Upper lobe of right lung (tissue), 1 donor: ENCODE results near the gene ETS2. TPM values are rescaled to one million over a fixed set of nuclear protein-coding genes. Genes with fewer than 3 reads are reported as not detected.

ENCODE experiments used
- ATAC-seq: fragments of 200-7000 bp; cut with Tn5 transposase; one replicate; pipeline ENCODE4 v1.9.1; 2020; ENCODE audit warnings: mild to moderate bottlenecking, moderate library complexity
- DNase-seq: peaks from one replicate; pipeline ENCODE4 v3.0.0-alpha.2; 2020
- H3K27ac ChIP-seq: fragments of 200-600 bp; one replicate; pipeline ENCODE4 v1.8.0; 2022
- H3K27me3 ChIP-seq: fragments of 200-600 bp; one replicate; pipeline ENCODE4 v1.8.0; 2022; ENCODE audit warnings: mild to moderate bottlenecking
- H3K36me3 ChIP-seq: fragments of 200-600 bp; one replicate; pipeline ENCODE4 v1.8.0; 2022
- H3K4me1 ChIP-seq: fragments of 200-600 bp; one replicate; pipeline ENCODE4 v1.8.0; 2022
- H3K4me3 ChIP-seq: fragments of 200-600 bp; one replicate; pipeline ENCODE4 v1.8.0; 2022; ENCODE audit warnings: mild to moderate bottlenecking
- H3K9me3 ChIP-seq: fragments of 200-600 bp; one replicate; pipeline ENCODE4 v1.8.0; 2022
- CTCF ChIP-seq: fragments of 200-600 bp; IDR thresholded peaks from one replicate; pipeline ENCODE4 v1.8.0; 2022; ENCODE audit warnings: antibody characterized with exemption
- intact Hi-C: fragments of 100-400 bp; cut with DNase I; formaldehyde crosslinking; loops from one replicate; pipeline ENCODE4 v1.11.0; 2022
- total RNA-seq: library from RNA; stranded (reverse); fragmentation: NEBNext Ultra II Directional; extraction: Animal tissue kit (Norgen Biotek cat#: 25700); gene quantifications from one replicate; pipeline ENCODE4 v1.2.1, GENCODE V29; 2021
- donor health status: DM: no; HTN: yes; CAD: no; lungs with severe emphysema.

Gene ETS2
- total RNA-seq, 1 donor from 2014 or later = 195 TPM

GRCh38 chr21:38787461-38788274 is 18.1 kb upstream of the ETS2 start:
- Histone ChIP-seq H3K4me1 (no peaks in the 10 kb centered on the region), H3K27me3 (no peaks in the 10 kb centered on the region), H3K9me3 (no peaks in the 10 kb centered on the region), H3K36me3 (no peaks in the 10 kb centered on the region), H3K4me3 (no peak overlapping the region), H3K27ac (no peak overlapping the region)
- intact Hi-C loops = no loop called here
- DNase-seq = no peak
- peak; percentile 93 for ATAC-seq
- no peak for TF ChIP-seq CTCF

DNA sequence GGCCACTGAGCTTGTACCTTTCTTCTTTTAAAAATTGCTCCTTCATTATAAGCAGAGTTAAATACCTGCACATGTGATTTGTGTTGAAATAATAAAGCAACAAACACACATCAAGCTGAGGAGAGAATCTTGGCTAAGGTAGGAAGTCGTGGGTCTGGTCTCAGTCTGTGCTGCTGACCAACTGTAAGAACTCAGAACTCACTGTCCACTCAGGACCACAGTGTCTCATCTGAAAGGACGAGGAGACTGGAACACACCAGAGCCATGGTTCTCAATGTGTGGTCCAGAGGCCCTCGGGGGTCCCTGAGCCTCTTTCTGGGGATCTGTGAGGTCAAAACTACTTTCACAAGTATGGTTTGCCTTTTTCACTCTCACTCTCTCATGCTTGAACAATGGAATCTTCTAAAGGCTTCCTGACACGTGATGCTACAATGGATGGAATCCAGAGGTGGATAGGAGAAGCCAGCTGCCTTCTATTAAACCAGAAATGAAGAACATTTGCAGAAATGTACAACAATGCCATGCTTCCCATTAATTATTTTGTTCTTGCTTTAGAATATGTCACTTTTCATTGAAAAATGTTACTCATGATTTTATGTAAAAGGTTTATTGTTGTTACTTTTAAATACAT is 17.3 kb upstream of the ETS2 start:
- H3K9me3 ChIP-seq = no peaks in the 10 kb centered on the region
- H3K27ac ChIP-seq = no peak overlapping the region
- no peak for ATAC-seq
- intact Hi-C loops = no loop called here
- no peak for DNase-seq
- H3K36me3 ChIP-seq = no peaks in the 10 kb centered on the region
- H3K4me1 ChIP-seq = no peaks in the 10 kb centered on the region
- no peak overlapping the region for H3K4me3 ChIP-seq
- no peak for TF ChIP-seq CTCF
- no peaks in the 10 kb centered on the region for H3K27me3 ChIP-seq

DNA sequence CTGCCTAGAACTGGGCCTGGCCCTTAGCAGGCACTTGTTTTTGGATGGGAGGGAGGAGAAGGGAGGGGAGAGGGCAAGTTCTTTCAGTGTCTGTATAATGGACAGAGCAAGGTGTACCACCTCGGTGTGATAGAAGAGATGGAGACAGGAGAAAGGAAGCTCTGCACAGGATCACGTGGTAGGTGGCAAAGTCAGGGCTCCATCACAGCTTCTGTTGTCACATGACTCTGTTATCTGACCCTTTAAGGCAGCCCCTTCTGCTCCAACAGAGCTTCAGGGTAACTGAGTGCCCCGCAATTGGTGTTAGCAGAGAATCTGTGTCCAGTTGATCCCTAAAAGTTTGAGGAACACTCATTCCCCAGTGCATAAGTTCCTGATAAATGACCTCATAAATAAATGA is 16.5 kb upstream of the ETS2 start:
- no peaks in the 10 kb centered on the region for H3K27me3 ChIP-seq
- H3K27ac ChIP-seq = no peak overlapping the region
- intact Hi-C loops = no loop called here
- ATAC-seq (no peak), DNase-seq (no peak)
- no peaks in the 10 kb centered on the region for H3K9me3 ChIP-seq
- TF ChIP-seq CTCF = no peak
- no peaks in the 10 kb centered on the region for H3K4me1 ChIP-seq
- H3K36me3 ChIP-seq = no peaks in the 10 kb centered on the region
- H3K4me3 ChIP-seq = no peak overlapping the region

- no peak for TF ChIP-seq CTCF
- Histone ChIP-seq H3K27ac (no peak overlapping the region), H3K4me3 (no peak overlapping the region), H3K9me3 (no peaks in the 10 kb centered on the region), H3K27me3 (no peaks in the 10 kb centered on the region), H3K36me3 (no peaks in the 10 kb centered on the region), H3K4me1 (no peaks in the 10 kb centered on the region)
- ATAC-seq = no peak
- intact Hi-C loops = no loop called here
- DNase-seq = no peak
These were observed 15.7 kb upstream of the ETS2 start for GRCh38 chr21:38790059-38790458.

DNA sequence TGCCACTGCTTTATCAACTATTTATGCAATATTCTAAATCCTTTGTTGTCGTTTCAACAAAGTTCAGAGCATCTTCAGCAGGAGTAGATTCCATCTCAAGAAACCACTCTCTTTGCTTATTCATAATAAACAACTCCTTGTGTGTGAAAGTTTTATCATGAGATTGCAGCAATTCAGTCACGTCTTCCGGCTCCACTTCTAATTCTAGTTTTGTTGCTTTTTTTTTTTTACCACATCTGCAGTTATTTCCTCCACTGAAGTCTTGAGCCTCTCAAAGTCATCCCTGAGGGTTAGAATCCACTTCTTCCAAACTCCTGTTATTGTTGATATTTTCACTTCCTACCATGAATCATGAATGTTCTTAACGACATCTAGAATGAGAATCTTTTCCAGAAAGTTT is 14.8 kb upstream of the ETS2 start:
- Histone ChIP-seq H3K27ac (no peak overlapping the region), H3K36me3 (no peaks in the 10 kb centered on the region), H3K9me3 (no peaks in the 10 kb centered on the region), H3K4me1 (no peaks in the 10 kb centered on the region), H3K4me3 (no peak overlapping the region), H3K27me3 (no peaks in the 10 kb centered on the region)
- no peak for TF ChIP-seq CTCF
- DNase-seq (no peak), ATAC-seq (no peak)
- intact Hi-C loops = no loop called here
